Large intestine (tissue), 3 donors: ENCODE measurements around the gene DOCK7. TPM values are rescaled to one million over a fixed set of nuclear protein-coding genes. Genes with fewer than 3 reads are reported as not detected.

Experiments
- DNase-seq, 2 donors: peaks; one replicate each; pipeline versions ENCODE4 v3.0.0 to v3.0.0-alpha.2; 2013
- H3K27ac ChIP-seq: one replicate; pipeline ENCODE4 v1.5.1; 2013; ENCODE audit warnings: low read length
- H3K27me3 ChIP-seq: 2 replicates; pipeline ENCODE4 v1.6.1; 2013; ENCODE audit warnings: low read length; ENCODE audit not compliant: control insufficient read depth, insufficient read depth
- H3K36me3 ChIP-seq: 2 replicates; pipeline ENCODE4 v1.6.1; 2013; ENCODE audit warnings: low read length; ENCODE audit not compliant: control insufficient read depth, insufficient read depth
- H3K4me1 ChIP-seq: one replicate; pipeline ENCODE4 v1.6.1; 2013; ENCODE audit warnings: low read length; ENCODE audit not compliant: control insufficient read depth, insufficient read depth
- H3K4me3 ChIP-seq: one replicate; pipeline ENCODE4 v1.5.1; 2013; ENCODE audit warnings: low read length
- H3K9me3 ChIP-seq: one replicate; pipeline ENCODE4 v1.6.1; 2013; ENCODE audit warnings: mild to moderate bottlenecking, low read depth, low read length, moderate library complexity; ENCODE audit not compliant: control insufficient read depth
- WGBS: methylation state at CpG from one replicate; pipeline ENCODE4 v1.1.5; 2013; ENCODE audit warnings: low lambda C conversion rate; ENCODE audit not compliant: insufficient coverage; 5-methylcytosine and 5-hydroxymethylcytosine counted together
- polyA plus RNA-seq: library from polyadenylated mRNA; unstranded; fragments of 120-200 nt; gene quantifications from one replicate; pipeline ENCODE4 v1.2.1, GENCODE V29; 2013

DOCK7 gene
- polyA plus RNA-seq, 1 donor = 29.8 TPM

DNA sequence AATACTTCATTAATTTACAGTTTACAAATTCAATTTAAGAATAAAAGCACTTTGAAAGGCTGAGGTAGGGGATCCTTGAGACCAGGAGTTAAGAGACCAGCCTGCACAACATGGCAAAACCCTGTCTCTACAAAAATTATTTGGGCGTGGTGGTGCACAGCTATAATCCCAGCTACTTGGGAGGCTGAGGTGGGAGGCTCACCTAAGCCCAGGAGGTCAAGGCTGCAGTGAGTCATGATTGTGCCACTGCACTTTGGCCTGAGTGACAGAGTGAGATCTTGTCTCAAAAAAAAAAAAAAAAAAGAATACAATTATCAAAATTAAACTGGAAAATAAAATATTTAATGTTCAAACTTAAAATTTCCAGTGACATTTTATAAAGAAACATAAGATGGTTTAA, 179.2 kb downstream of the DOCK7 start:
- no peak for DNase-seq
- no CpG with 5 or more reads among the region's 1 CpG for WGBS
- H3K27ac ChIP-seq = no peak overlapping the region
- no peaks in the 10 kb centered on the region for H3K4me1 ChIP-seq
- H3K9me3 ChIP-seq = no peaks in the 10 kb centered on the region
- no peaks in the 10 kb centered on the region for H3K27me3 ChIP-seq
- H3K36me3 ChIP-seq = peaks cover 17% of the 10 kb centered on the region
- H3K4me3 ChIP-seq = no peak overlapping the region

DNA sequence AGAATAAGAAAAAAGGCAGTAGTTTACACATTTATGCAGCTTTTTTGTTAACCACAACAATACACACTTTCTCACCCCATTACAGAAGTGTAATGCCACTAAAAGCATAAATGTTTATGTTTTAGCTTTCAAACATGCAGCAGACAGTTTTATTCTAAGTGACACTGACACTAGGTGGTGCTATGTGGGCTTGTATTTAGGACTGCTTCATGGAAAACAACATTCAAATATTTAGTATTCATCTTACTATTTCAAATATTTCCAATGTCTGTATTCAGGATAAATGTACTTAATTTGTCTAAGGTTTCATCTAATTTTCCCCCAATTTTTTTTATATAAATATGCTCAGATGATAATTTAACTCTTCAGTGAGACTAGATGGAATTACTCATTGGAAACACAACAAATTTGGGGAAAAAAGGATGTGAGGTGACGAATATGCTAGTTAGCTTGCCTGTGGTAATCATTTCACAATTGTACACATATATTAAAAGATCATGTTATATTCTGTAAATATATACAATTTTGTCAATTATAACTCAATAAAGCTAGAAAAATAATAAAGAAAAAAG, 179.9 kb downstream of the DOCK7 start:
- WGBS = no CpG with 5 or more reads among the region's 1 CpG
- no peaks in the 10 kb centered on the region for H3K27me3 ChIP-seq
- no peaks in the 10 kb centered on the region for H3K4me1 ChIP-seq
- H3K27ac ChIP-seq = no peak overlapping the region
- peaks cover 15% of the 10 kb centered on the region for H3K36me3 ChIP-seq
- no peaks in the 10 kb centered on the region for H3K9me3 ChIP-seq
- DNase-seq = peak in 1 of 2 donors; percentile 26
- no peak overlapping the region for H3K4me3 ChIP-seq

- no peak for DNase-seq
- Histone ChIP-seq H3K27ac (no peak overlapping the region), H3K4me1 (no peaks in the 10 kb centered on the region), H3K27me3 (no peaks in the 10 kb centered on the region), H3K4me3 (no peak overlapping the region), H3K9me3 (no peaks in the 10 kb centered on the region), H3K36me3 (peaks cover 14% of the 10 kb centered on the region)
Measured at GRCh38 chr1:62500210-62500609, 188.0 kb downstream of the DOCK7 start.

GRCh38 chr1:62494137-62494536, 194.0 kb downstream of the DOCK7 start:
- H3K4me3 ChIP-seq = no peak overlapping the region
- H3K36me3 ChIP-seq = peaks cover 37% of the 10 kb centered on the region
- H3K27ac ChIP-seq = no peak overlapping the region
- no CpG with 5 or more reads among the region's 4 CpGs for WGBS
- no peaks in the 10 kb centered on the region for H3K27me3 ChIP-seq
- no peaks in the 10 kb centered on the region for H3K4me1 ChIP-seq
- H3K9me3 ChIP-seq = no peaks in the 10 kb centered on the region
- no peak for DNase-seq

GRCh38 chr1:62493656-62494055, 194.5 kb downstream of the DOCK7 start:
- Histone ChIP-seq H3K4me3 (no peak overlapping the region), H3K27me3 (no peaks in the 10 kb centered on the region), H3K4me1 (no peaks in the 10 kb centered on the region), H3K9me3 (no peaks in the 10 kb centered on the region), H3K27ac (no peak overlapping the region), H3K36me3 (peaks cover 38% of the 10 kb centered on the region)
- no peak for DNase-seq
- 100% methylated on average over 1 of the region's 3 CpGs for WGBS

DNA sequence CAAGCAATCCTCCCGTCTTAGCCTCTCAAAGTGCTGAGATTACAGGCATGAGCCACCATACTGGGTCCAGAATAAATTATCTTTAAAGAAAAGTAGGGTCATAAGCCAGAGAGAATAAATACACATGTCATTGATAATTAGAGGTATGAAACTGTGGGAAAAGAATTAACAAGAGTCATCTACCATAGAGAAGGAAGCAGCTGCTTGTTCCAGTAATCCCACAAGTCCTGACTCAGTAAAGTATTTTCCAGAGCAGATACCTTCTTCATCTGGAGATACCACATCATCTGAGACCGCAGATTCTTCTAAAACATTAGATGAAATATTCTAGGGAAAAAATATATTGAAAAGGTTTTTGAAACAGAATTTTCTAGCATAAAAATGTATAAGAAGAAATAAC, 195.7 kb downstream of the DOCK7 start:
- no peaks in the 10 kb centered on the region for H3K27me3 ChIP-seq
- peaks cover 43% of the 10 kb centered on the region for H3K36me3 ChIP-seq
- DNase-seq = no peak
- no peaks in the 10 kb centered on the region for H3K9me3 ChIP-seq
- H3K4me1 ChIP-seq = no peaks in the 10 kb centered on the region
- 100% methylated on average over 1 of the region's 2 CpGs for WGBS
- H3K4me3 ChIP-seq = no peak overlapping the region
- H3K27ac ChIP-seq = no peak overlapping the region

GRCh38 chr1:62487956-62488355, 200.2 kb downstream of the DOCK7 start:
- Histone ChIP-seq H3K36me3 (peaks cover 26% of the 10 kb centered on the region), H3K4me3 (no peak overlapping the region), H3K9me3 (no peaks in the 10 kb centered on the region), H3K27ac (no peak overlapping the region), H3K27me3 (no peaks in the 10 kb centered on the region), H3K4me1 (no peaks in the 10 kb centered on the region)
- WGBS = no CpG with 5 or more reads among the region's 2 CpGs
- no peak for DNase-seq

DNA sequence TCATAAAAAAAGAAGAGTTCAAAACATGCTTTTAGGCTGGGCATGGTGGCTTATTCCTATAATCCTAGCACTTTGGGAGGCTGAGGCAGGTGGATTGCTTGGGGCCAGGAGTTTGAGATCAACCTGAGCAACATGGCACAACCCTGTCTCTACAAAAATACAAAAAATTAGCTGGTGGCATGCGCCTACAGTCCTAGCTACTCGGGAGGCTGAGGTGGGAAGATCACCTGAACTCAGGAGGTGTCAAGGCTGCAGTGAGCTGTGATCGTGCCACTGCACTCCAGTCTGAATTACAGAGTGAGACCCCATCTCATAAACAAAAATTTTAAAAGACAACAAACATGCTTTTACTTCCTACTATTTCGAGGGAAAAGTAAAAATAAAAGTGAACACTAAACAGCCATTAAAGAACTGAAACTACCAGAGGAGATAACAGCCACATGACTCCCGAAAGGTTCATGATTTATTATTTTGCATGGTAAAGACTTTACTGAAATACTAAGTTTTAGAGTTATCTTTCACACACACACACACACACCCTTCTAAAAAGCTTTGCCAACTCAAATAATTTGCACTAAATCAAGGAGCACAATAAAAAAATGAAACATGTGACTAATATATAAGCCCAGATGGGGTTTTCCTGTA, 203.2 kb downstream of the DOCK7 start:
- Histone ChIP-seq H3K4me3 (no peak overlapping the region), H3K36me3 (peaks cover 12% of the 10 kb centered on the region), H3K27ac (no peak overlapping the region), H3K4me1 (no peaks in the 10 kb centered on the region), H3K9me3 (no peaks in the 10 kb centered on the region), H3K27me3 (no peaks in the 10 kb centered on the region)
- no CpG with 5 or more reads among the region's 5 CpGs for WGBS
- DNase-seq = no peak

GRCh38 chr1:62481681-62482080, 206.5 kb downstream of the DOCK7 start:
- Histone ChIP-seq H3K27ac (no peak overlapping the region), H3K4me1 (no peaks in the 10 kb centered on the region), H3K36me3 (peaks cover 5% of the 10 kb centered on the region), H3K27me3 (no peaks in the 10 kb centered on the region), H3K4me3 (no peak overlapping the region), H3K9me3 (no peaks in the 10 kb centered on the region)
- WGBS = 90% methylated on average over 1 of the region's 3 CpGs
- no peak for DNase-seq

- H3K4me1 ChIP-seq = no peaks in the 10 kb centered on the region
- H3K27me3 ChIP-seq = no peaks in the 10 kb centered on the region
- no peak overlapping the region for H3K27ac ChIP-seq
- WGBS = 93% methylated on average over 2 of the region's 3 CpGs
- no peaks in the 10 kb centered on the region for H3K9me3 ChIP-seq
- H3K4me3 ChIP-seq = no peak overlapping the region
- peaks cover 31% of the 10 kb centered on the region for H3K36me3 ChIP-seq
- DNase-seq = no peak
Measured at GRCh38 chr1:62476525-62477219, 211.5 kb downstream of the DOCK7 start.

- H3K27ac ChIP-seq = no peak overlapping the region
- no peaks in the 10 kb centered on the region for H3K27me3 ChIP-seq
- peaks cover 3% of the 10 kb centered on the region for H3K9me3 ChIP-seq
- no peak overlapping the region for H3K4me3 ChIP-seq
- H3K4me1 ChIP-seq = no peaks in the 10 kb centered on the region
- peaks cover 35% of the 10 kb centered on the region for H3K36me3 ChIP-seq
- peak; percentile 8 to 72 for DNase-seq
Measured at GRCh38 chr1:62467092-62467491, 221.1 kb downstream of the DOCK7 start.
